Placental pericyte (primary cell): Measurements from ENCODE around the gene ZRSR2. TPM values are rescaled to one million over a fixed set of nuclear protein-coding genes. Genes with fewer than 3 reads are reported as not detected.

Experiments
- total RNA-seq: library from RNA; depleted of rRNA; stranded (reverse); fragments of >200 nt; gene quantifications from 2 replicates; pipeline ENCODE4 v1.2.3, GENCODE V29; 2012

ZRSR2 gene, protein sequence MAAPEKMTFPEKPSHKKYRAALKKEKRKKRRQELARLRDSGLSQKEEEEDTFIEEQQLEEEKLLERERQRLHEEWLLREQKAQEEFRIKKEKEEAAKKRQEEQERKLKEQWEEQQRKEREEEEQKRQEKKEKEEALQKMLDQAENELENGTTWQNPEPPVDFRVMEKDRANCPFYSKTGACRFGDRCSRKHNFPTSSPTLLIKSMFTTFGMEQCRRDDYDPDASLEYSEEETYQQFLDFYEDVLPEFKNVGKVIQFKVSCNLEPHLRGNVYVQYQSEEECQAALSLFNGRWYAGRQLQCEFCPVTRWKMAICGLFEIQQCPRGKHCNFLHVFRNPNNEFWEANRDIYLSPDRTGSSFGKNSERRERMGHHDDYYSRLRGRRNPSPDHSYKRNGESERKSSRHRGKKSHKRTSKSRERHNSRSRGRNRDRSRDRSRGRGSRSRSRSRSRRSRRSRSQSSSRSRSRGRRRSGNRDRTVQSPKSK
- total RNA-seq = 2.6 and 2.9 TPM in 2 replicates

GRCh38 chrX:15789979-15790768, at the start of gene ZRSR2:
Gene ZRSR2, plus strand, starts transcription at chrX:15790484. Its CDS starts 12 bp downstream, at chrX:15790496.

DNA sequence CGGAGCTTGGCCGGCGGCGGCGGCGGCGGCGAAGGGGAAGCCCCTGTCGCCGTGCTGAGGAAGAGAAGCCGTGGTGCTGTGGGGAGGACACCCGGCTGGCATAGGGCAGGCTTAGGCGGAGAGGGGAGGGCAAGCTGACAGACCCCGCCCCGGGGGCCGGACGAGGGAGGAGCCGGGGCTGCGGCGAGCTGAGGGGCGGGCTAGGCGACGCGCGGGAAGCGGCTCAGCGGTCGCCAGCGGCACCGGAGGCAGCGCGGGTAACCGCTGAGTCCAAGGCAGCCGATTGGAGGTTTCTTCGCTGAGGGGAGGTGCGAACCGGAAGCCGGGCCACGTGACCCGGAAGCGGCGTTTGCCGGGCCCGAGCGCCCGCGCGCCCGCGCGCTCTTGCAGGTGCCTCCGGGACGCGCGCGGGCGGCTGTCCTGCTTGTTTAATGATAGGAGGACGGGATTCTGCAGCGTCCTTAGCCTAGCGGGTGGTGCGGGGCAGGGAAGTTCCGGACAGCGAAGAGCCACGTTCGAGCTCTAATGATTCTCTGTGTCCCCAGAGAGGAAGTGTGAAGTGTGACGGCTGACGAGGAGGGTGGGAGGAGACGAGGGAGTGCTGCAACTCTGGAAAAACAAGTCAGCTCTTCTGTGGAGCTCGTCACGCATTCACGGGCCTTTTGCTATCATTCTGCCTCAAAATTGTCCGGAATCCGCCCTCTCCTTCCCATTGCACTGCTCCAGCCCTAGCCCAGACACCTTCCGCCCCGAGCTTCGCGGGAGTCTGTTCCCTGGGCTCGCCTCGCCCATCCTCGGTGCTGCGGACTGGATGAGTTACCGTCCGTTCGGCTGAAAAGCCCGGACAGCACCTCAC, 64.7 kb downstream of the ZRSR2 start, which contains the start of gene AP1S2:
Gene AP1S2 (minus strand): TSS at position 102 of the 856 bp plus-strand sequence. CDS start 2,289 bp downstream, outside the sequence.

Other genes with a start within 250 kb of the ZRSR2 start
- gene ACE2, start 189.5 kb upstream of the ZRSR2 start, total RNA-seq = not detected in 2 replicates
- 0.44 TPM in 1 of 2 replicates, not detected in the other for gene CLTRN, start 125.7 kb upstream of the ZRSR2 start, total RNA-seq
- 8.3 and 9.2 TPM in 2 replicates for gene CA5B, start 52.2 kb upstream of the ZRSR2 start, total RNA-seq
- 36.8 and 47.0 TPM in 2 replicates for gene AP1S2, start 64.3 kb downstream of the ZRSR2 start, total RNA-seq